Endothelial cell of hepatic sinusoid (primary cell): Measurements from ENCODE around the gene BCAS1.

Experiments used
- in situ Hi-C: cut with HindIII; loops from 2 replicates; pipeline ENCODE4 v1.10.0; 2017; ENCODE audit warnings: low sequenced_read_pairs

The BCAS1 gene

DNA sequence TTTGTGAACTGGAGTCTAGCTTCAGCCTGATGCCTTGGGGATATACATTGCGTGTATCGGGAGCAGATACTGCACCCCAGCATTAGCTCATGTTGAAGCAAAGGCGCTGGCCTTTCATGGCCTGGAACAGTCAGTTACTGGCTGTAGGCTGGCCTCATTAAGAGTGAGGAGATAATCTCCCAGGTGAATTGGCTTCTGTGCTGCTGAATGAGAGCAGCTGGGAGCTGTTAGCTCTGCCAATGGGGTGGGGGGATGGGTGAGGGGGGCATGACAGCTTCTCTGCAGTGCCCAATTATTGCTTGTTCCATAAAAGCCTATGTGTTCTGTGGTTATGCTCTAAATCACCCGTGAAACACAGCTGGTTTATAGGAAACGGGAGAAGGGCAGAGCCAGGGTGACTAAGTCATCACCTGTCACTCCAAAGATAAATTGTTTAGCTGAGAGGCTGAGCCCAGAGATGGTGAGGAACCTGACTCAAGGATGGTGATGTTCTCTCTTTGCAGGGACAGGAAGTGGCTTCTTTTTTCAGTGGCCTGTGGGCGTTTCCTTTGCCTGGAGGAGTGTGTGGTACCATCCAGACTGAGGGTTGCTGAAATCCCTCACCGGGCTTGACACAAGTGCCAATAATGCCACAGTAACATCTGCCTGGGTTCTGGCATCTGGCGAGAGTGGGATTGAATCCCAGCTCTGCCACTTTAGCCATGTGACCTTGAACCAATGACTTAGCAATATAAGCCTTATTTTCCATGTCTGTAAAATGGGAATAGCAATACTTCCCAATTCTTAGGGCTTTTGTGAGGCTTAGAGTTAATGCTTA lies 170.8 kb downstream of the BCAS1 start:
- in situ Hi-C loops: loop anchor here (5.0 to 10.0 kb wide), 2 partner anchors 48 to 125 kb away; no protein-coding TSS in a partner anchor

DNA sequence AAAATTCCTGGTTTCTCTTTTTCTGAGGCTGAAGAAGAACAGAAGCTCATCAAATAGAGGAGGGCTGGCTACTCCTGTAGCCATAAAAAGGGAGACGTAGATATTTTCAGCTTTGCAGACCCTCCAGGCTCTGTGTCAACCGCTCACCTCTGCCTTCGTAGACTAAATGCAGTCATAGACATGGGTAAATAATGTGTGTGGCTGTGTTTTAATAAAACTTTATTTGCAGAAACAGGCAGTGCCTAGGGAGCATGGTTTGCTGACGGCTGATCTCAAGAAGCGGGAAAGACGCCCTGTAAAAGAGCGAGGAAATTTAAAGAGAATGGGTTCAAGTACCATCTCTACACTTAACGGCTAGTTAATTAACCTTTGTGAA lies 171.8 kb downstream of the BCAS1 start:
- in situ Hi-C loops: loop anchor here (5.0 kb wide), 1 partner anchor 49 kb away; no protein-coding TSS in a partner anchor

DNA sequence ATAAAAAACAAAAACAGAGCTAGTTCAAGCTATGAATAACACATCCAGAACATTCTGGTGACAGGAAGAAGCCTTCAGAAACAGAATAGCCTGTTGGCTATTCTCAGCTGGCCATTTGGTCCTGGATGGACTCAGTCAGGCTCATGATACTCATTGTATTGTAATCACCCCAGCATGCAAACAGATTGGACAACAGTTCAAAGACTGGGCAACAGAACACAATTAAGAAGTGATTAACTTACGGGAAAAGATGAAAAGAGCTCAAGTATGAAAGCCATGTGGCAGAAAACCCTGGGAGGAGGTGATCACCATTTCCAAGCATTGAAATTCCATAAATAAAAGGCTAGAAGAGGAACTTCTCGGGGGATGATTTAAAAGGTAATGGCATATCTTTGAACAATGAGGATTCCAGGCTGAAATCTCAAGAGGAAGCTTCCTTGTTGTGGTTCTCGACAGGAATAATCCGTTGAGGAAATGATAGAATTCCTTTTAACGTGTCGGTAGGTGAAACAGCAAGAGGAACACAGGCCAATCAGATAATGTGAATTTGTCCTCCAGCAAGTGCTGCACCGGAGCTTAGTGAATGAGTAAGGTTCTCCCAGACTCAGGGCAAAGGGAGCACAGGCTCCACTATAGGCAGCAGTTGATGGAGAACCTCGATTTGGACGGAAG lies 172.4 kb downstream of the BCAS1 start:
- in situ Hi-C loops: loop anchor here (5.0 kb wide), 1 partner anchor 49 kb away; no protein-coding TSS in a partner anchor

DNA sequence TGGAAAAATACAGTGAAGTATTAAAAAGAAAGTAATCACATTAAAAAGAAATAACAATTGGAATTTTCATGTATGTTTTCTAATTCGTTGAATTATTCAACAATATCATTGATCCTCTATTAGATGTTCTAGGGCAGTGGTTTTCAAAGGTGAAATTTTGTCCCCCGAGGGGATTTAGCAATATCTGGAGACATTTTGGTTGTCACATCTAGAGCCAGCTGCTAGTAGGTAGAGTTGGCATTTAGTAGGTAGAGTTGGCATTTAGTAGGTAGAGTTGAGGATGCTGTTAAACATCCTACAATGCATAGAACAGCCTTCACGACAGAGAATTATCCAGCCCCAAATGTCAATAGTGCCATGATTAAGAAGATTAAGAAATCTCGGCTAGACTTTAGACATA lies 173.7 kb downstream of the BCAS1 start:
- in situ Hi-C loops: loop anchor here (5.0 kb wide), 1 partner anchor 51 kb away; no protein-coding TSS in a partner anchor

DNA sequence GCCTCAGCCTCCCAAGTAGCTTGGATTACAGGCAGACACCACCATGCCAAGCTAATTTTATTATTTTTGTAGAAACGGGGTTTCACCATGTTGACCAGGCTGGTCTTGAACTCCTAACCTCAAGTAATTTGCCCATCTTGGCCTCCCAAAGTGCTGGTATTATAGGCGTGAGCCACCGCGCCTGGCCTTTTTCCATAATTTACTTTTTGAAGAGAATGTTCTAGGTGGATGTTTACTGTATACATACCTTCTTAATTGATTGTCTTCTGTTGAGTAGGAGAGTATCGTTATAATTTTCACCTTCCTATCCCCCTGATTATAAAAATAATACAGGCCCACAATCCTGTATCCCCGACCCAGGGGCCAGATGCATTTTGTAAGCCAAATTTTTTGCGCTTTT lies 174.4 kb downstream of the BCAS1 start:
- in situ Hi-C loops: loop anchor here (5.0 kb wide), 1 partner anchor 51 kb away; no protein-coding TSS in a partner anchor

DNA sequence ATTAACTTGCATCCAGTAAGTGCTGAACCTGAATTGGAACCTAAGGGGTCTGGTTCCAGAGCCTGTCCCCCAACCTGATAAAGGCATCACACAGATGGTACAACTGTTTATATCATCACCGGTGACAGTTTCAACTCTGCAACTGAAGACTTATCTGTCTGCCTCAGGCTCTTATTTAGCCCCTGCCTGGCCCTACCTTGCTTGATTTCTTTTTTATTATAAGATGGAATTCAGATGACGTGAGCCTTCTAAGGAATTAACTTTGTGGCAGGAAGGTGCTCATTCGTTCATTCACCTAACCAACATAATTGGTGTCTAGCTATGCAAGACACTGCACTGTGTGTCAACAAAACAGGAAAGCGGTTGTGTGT lies 175.0 kb downstream of the BCAS1 start:
- in situ Hi-C loops: loop anchor here (5.0 kb wide), 1 partner anchor 52 kb away; no protein-coding TSS in a partner anchor

DNA sequence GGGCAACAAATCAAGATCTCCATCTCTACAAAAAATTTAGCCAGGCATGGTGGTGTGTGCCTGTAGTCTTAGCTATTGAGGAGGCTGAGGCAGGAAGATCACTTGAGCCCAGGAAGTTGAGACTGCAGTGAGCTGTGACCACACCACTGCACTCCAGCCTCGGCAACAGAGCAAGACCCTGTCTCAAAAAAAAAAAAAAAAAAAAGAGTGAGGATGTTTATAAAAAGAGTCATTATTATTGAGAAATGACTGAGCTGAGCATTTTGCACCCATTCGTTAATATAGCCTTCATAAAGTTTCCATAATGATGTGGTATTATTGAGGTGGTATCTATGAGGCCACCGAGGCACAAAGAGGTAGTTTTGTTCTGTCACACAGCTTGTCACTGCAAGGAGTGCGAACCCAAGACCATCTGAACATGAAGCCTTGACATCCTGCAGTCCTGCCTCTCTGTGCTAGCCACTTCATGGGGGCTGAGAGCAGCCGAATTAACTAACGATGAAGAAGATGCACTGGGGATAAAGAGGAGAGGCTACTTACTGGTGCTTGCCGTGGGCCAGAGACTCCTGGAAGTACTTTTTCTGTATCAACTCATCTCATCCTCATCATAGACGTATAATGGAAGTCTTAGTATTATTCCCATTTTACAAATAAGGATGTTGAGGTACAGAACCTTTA lies 175.5 kb downstream of the BCAS1 start:
- in situ Hi-C loops: loop anchor here (5.0 kb wide), 1 partner anchor 52 kb away; no protein-coding TSS in a partner anchor
